HG03280 (cell line): Measurements from ENCODE around the gene VAV3.
"Not testable (repeated sequence)": the region's sequence is repeated elsewhere in the genome, so short reads cannot be mapped to it uniquely, and the experiment has no call there.

ENCODE experiments used
- ATAC-seq: cut with Tn5 transposase; IDR thresholded peaks from one replicate; pipeline ENCODE4 v1.9.1; 2021; ENCODE audit warnings: mild to moderate bottlenecking, moderate library complexity; ENCODE audit not compliant: unreplicated experiment

The VAV3 gene

GRCh38 chr1:107661158-107661557, 303.8 kb downstream of the VAV3 start:
- ATAC-seq, result no peak

- no peak for ATAC-seq
Measured at GRCh38 chr1:107659961-107660360, 305.0 kb downstream of the VAV3 start.

GRCh38 chr1:107657356-107657755, 307.6 kb downstream of the VAV3 start:
- no peak for ATAC-seq

DNA sequence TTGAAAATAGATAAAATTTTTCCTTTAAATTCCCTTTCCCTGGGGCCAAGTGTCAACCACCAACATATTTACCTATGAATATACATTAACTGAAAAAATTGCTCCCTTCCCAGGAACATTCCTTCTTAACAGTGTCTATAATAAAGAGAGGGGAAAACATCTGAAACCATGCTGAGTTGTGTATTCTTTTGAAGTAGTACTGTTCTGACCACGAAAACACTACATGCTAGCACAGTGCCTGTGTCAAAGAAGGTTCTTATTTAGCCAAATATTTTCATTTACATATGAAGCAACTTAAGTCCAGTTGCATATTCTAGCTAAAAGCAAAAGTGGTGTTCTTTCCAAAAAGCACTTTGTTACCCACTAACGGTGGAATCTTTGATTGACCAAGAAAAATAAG, 311.2 kb downstream of the VAV3 start:
- no peak for ATAC-seq

GRCh38 chr1:107653005-107653404, 312.0 kb downstream of the VAV3 start:
- ATAC-seq, result no peak

GRCh38 chr1:107650825-107651224, 314.2 kb downstream of the VAV3 start:
- not testable (repeated sequence) for ATAC-seq

GRCh38 chr1:107649023-107649422, 316.0 kb downstream of the VAV3 start:
- no peak for ATAC-seq

- no peak for ATAC-seq
Measured at GRCh38 chr1:107648071-107648470, 316.9 kb downstream of the VAV3 start.

GRCh38 chr1:107647012-107647411, 318.0 kb downstream of the VAV3 start:
- no peak for ATAC-seq

DNA sequence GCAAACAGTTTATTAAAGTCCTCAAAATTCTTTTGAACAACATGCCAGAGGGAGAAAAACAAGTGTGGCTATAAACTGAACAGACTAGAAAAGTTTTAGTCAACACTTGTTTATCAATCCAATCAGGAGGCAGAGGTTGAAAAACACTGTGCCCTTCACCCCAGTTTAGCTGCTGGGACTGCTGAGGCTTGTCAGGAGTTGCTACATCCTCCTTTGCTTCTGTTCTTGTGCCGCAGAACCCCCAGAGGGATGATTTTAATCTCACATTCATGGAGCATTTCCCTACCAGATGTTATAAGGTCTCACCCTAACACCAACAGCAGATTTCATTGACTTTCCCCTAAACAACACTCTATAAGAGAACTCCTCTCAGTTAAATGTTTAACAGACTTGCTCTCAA, 321.2 kb downstream of the VAV3 start:
- ATAC-seq, result no peak

GRCh38 chr1:107640207-107640606, 324.8 kb downstream of the VAV3 start:
- no peak for ATAC-seq

DNA sequence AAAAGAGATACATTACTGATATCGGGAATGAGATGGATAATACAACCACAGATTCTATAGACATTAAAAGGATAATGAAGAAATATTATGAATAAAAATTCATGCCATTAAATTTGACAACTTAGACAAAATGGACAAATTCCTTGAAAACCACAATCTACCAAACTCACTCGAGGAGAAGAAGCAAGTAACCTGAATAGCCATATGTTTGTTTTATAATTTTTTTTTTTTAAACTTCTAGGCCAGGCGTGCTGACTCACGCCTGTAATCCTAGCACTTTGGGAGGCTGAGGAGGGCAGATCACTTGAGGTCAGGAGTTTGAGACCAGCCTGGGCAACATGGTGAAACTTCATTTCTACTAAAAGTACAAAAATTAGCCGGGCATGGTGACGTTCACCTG, 327.9 kb downstream of the VAV3 start:
- no peak for ATAC-seq

DNA sequence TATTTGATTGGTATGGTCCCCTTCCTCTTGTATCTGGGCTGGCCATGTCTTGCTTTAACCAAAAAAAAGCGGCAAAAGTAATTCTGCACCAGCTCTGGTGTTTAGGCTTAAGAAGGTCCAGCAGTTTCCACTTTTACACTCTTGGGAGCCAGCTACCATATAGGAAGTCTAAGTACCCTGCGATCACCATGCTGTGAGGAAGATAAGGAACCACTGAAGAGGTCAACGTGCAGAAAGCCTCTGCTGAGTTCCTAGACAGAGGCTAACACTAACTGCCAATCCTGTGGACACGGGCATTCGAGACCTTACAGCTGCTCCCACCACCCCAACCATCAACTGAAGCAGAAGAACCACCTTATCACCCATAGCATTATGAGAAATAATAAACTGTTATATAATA, 331.4 kb downstream of the VAV3 start:
- no peak for ATAC-seq

DNA sequence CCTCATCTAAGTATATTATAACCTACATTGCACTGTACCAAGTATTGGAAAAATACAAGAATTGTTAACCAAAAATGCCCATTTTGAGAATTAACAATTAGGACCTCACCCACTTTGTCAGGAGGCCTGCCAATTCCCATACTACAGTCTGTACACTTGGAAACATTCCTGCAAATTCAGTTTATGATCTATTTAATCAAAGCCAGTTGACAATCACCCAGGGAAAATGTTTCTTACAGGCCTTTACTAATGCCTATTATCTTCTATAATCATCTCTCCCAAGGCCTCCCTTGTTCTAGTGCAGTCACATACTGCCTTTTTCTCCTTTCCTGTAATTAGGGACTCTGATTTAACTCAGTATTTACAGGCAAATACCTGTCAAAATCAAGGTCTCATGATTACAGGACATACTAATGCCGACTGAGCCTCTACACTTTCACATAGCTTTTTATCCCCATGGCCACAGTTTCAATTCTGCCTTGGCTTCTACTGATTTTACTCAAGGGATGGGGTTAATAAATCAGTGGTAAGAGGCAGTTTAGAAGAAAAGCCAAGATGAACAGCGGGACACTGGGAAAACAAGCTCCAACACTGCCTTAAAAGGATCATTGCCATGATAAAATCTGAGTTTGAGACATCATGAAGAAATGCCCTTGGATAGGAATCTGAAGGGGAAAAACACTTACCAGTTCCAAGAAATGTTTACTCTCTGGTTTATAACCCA, 338.7 kb downstream of the VAV3 start:
- no peak for ATAC-seq

GRCh38 chr1:107625405-107626029, 339.5 kb downstream of the VAV3 start:
- ATAC-seq, result no peak

DNA sequence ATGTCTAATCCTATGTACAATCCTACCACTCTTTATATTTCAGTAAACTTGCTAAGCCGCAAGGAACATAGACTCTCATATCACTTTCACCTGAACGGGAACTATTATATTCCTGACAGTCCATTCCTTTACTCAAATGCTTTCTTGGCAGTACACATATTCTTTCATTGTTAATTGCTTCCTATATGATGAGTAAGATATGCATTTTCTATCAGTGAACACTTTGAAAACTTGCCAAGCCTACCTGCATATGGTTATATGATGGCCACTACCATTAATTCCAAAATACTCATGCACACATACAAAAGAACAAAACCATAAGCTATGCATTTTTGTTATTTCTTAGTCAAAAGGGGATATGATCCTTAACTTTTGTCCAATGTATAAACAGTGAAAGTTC, 341.5 kb downstream of the VAV3 start:
- no peak for ATAC-seq

- ATAC-seq, result no peak
Measured at GRCh38 chr1:107622966-107623365, 342.0 kb downstream of the VAV3 start.

DNA sequence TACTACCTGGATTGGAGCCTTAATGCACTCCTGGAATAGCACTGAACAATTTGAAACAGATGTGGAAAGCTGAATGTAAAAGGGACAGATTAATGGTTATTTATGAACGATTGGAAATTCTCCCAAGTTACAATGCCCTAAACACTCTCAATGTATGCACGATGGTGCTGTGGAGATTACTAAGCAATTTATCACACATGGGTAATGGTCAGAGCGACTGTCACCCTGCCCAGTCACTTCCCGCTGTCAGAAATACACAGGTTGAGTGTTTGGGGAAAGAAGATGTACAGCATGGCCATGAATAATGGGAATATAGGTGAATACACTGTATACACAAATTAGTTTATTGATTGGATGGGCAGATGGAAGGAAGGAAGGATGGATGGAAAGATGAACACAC, 342.4 kb downstream of the VAV3 start:
- ATAC-seq, result no peak

- no peak for ATAC-seq
Measured at GRCh38 chr1:107620753-107621152, 344.2 kb downstream of the VAV3 start.

DNA sequence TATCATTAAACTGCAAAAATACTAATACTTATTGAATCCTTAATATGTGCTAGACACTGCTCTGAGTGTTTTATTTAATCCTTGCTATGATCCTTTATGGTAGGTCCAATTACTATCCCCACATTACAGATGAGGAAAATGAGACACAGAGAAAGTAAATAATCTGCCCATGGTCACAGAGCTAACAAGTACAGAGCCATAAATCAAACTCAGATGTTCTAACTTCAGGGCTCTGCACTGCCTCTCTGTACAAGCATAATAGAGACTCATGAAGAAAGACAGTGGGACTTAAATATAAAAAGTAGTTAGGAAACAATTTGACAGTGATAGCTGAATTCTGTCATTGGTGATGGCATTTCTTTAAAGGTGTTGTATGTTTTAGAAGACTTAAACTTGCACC, 346.4 kb downstream of the VAV3 start:
- ATAC-seq, result no peak

- no peak for ATAC-seq
Measured at GRCh38 chr1:107617921-107618320, 347.1 kb downstream of the VAV3 start.

GRCh38 chr1:107617456-107617855, 347.5 kb downstream of the VAV3 start:
- ATAC-seq, result no peak

- ATAC-seq, result no peak
Measured at GRCh38 chr1:107609808-107610207, 355.2 kb downstream of the VAV3 start.
